H1 (cell line): ENCODE measurements around the gene KRT34.

ENCODE experiments used
- ATF3 ChIP-seq: IDR thresholded peaks from 2 replicates; pipeline ENCODE4 v1.6.1; 2011; ENCODE audit warnings: low read depth, mild to moderate bottlenecking, low read length; ENCODE audit not compliant: insufficient read depth
- CTCF ChIP-seq, 3 experiments: IDR thresholded peaks; 1 replicate in 2 of 3; 2 replicates in 1 of 3; pipeline versions ENCODE4 v1.5.1 to v1.6.1; 2011; ENCODE audit warnings: low read length in 3 of 3, mild to moderate bottlenecking in 3 of 3, inconsistent platforms in 2 of 3, low read depth in 1 of 3, moderate library complexity in 1 of 3; ENCODE audit not compliant: insufficient read depth in 1 of 3; ENCODE audit errors: control extremely low read depth in 1 of 3
- EGR1 ChIP-seq: IDR thresholded peaks from 2 replicates; pipeline ENCODE4 v1.6.1; 2011; ENCODE audit warnings: low read depth, low read length, borderline replicate concordance
- GABPA ChIP-seq: IDR thresholded peaks from 2 replicates; pipeline ENCODE4 v1.6.1; 2011; ENCODE audit warnings: mild to moderate bottlenecking, low read length, moderate library complexity, borderline replicate concordance; ENCODE audit not compliant: insufficient read depth
- JUN ChIP-seq: IDR thresholded peaks from 2 replicates; pipeline ENCODE4 v1.6.1; 2011; ENCODE audit warnings: low read depth, mild to moderate bottlenecking, improper control_type of control experiment, low read length
- POLR2A ChIP-seq, 2 experiments: IDR thresholded peaks; 1 replicate in 1 of 2; 2 replicates in 1 of 2; pipeline ENCODE4 v1.6.1; 2011; ENCODE audit warnings: low read depth in 2 of 2, low read length in 2 of 2, mild to moderate bottlenecking in 2 of 2; ENCODE audit errors: control extremely low read depth in 1 of 2
- POLR2AphosphoS5 ChIP-seq: IDR thresholded peaks from 2 replicates; pipeline ENCODE4 v1.6.1; 2011; ENCODE audit warnings: low read depth, low read length
- RBBP5 ChIP-seq: IDR thresholded peaks from 2 replicates; pipeline ENCODE4 v1.7.1; 2012; ENCODE audit warnings: low read depth, mild to moderate bottlenecking, inconsistent platforms, low read length, moderate library complexity, borderline replicate concordance
- TBP ChIP-seq: IDR thresholded peaks from 2 replicates; pipeline ENCODE4 v1.6.1; 2011; ENCODE audit warnings: low read depth, low read length, improper control_type of control experiment
- YY1 ChIP-seq: IDR thresholded peaks from 2 replicates; pipeline ENCODE4 v1.6.1; 2011; ENCODE audit warnings: low read depth, mild to moderate bottlenecking, low read length

GRCh38 chr17:41421116-41421515, 39.0 kb upstream of the KRT34 start:
- TF ChIP-seq POLR2AphosphoS5 (no peak), EGR1 (no peak), RBBP5 (no peak), GABPA (no peak), CTCF (IDR thresholded peaks at IDR 0.05; ENCODE audit: control extremely low read depth in 1 of 3, insufficient read depth in 1 of 3, low read depth in 1 of 3, low read length in 3 of 3) (no peak), JUN (no peak), POLR2A (IDR thresholded peaks at IDR 0.05; ENCODE audit: control extremely low read depth in 1 of 2, low read depth in 2 of 2, low read length in 2 of 2) (no peak), YY1 (no peak), TBP (no peak), ATF3 (no peak)
